Brain microvascular endothelial cell (primary cell): Measurements from ENCODE around the gene CRPPA.

ENCODE experiments used
- DNase-seq: peaks from one replicate; pipeline ENCODE4 v3.0.0-alpha.2; 2020
- H3K27ac ChIP-seq: fragments of 250-450 bp; sonication (Bioruptor Pico); 2 replicates; pipeline ENCODE4 v1.5.1; 2020; ENCODE audit warnings: mild to moderate bottlenecking, moderate library complexity
- H3K27me3 ChIP-seq: fragments of 250-450 bp; sonication (Bioruptor Pico); replicated peaks from 2 replicates; pipeline ENCODE4 v1.5.1; 2020; ENCODE audit warnings: mild to moderate bottlenecking
- H3K36me3 ChIP-seq: fragments of 250-450 bp; sonication (Bioruptor Pico); replicated peaks from 2 replicates; pipeline ENCODE4 v1.5.1; 2020; ENCODE audit warnings: mild to moderate bottlenecking
- H3K4me3 ChIP-seq: 2 replicates; pipeline ENCODE4 v1.5.1; 2011; ENCODE audit warnings: low read depth, mild to moderate bottlenecking, control low read depth, low read length, moderate library complexity
- in situ Hi-C: cut with HindIII; loops from 2 replicates; pipeline ENCODE4 v1.10.0; 2017; ENCODE audit warnings: low sequenced_read_pairs, low pct_ligation_motif_present
- TF ChIP-seq, protein P1 (sequence below): IDR thresholded peaks from 2 replicates; pipeline ENCODE4 v1.5.1; 2011; ENCODE audit warnings: low read depth, mild to moderate bottlenecking, moderate library complexity, low read length, control low read depth, inconsistent platforms; ENCODE audit errors: missing control alignments

Gene CRPPA

DNA sequence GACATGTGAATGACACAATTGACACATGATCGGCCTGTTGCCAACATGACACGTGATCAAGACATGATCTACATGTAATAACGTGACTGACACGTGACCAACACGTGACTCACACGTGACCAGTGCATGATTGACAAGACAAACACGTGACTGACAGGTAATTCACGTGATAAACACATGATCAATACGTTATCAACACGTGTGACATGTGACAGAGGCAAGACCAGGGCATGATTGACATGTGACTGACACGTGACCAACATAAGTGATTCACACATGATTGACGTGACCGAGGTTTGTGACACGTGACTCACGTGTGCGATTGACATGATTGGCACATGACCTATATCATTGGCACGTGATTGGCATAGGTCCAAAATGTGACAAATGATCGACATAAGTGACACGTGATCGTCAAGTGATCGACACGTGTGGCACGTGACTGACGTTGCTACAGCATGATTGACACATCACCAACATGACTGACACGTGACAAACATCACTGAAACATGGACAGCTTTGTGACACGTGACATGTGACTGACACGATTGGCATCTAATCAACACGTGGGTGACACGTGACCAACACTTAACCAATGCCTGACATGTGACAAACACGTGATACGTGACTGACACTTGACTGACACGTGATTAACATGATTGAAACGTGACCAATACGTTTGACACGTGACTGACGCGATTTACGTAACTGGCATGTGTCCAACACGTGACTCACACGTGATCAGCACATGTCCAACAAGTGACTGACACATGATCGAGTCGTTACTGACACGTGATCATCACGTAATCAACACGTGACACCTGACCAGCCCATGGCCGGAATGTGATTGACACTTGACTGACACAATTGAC lies 23.0 kb downstream of the CRPPA start:
- H3K4me3 ChIP-seq = no peak overlapping the region
- in situ Hi-C loops = no loop called here
- H3K27me3 ChIP-seq = no peaks in the 10 kb centered on the region
- H3K36me3 ChIP-seq = no peaks in the 10 kb centered on the region
- H3K27ac ChIP-seq = no peak overlapping the region
- TF ChIP-seq, protein P1, sequence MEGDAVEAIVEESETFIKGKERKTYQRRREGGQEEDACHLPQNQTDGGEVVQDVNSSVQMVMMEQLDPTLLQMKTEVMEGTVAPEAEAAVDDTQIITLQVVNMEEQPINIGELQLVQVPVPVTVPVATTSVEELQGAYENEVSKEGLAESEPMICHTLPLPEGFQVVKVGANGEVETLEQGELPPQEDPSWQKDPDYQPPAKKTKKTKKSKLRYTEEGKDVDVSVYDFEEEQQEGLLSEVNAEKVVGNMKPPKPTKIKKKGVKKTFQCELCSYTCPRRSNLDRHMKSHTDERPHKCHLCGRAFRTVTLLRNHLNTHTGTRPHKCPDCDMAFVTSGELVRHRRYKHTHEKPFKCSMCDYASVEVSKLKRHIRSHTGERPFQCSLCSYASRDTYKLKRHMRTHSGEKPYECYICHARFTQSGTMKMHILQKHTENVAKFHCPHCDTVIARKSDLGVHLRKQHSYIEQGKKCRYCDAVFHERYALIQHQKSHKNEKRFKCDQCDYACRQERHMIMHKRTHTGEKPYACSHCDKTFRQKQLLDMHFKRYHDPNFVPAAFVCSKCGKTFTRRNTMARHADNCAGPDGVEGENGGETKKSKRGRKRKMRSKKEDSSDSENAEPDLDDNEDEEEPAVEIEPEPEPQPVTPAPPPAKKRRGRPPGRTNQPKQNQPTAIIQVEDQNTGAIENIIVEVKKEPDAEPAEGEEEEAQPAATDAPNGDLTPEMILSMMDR = no peak
- no peak for DNase-seq

DNA sequence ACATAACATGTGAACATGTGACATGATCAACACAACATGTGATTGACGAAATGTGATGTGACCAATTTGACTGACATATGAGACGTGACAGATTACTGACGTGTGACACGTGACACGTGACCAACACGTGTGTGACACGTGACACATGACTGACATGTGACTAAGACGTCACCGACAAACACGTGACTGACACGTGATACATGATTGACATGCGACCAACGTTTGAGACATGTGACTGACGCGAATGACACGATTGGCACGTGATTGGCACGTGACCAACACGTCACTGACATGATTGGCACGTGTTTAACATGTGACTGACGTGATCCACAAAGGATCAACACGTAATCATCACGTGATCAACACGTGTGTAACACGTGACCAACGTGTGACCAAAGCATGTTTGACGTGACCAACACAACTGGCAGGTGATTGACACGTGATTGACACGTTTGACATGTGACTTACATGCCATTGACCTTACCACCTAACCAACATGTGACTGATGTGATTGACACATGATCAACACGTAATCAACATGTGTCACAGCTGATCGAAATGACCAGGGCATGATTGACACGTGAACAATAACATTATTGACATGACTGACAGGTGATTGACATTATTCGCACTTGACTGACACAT lies 23.7 kb downstream of the CRPPA start:
- no peak overlapping the region for H3K27ac ChIP-seq
- H3K36me3 ChIP-seq = no peaks in the 10 kb centered on the region
- no peak overlapping the region for H3K4me3 ChIP-seq
- no peak for DNase-seq
- in situ Hi-C loops = no loop called here
- no peaks in the 10 kb centered on the region for H3K27me3 ChIP-seq
- TF ChIP-seq, protein P1 = no peak

DNA sequence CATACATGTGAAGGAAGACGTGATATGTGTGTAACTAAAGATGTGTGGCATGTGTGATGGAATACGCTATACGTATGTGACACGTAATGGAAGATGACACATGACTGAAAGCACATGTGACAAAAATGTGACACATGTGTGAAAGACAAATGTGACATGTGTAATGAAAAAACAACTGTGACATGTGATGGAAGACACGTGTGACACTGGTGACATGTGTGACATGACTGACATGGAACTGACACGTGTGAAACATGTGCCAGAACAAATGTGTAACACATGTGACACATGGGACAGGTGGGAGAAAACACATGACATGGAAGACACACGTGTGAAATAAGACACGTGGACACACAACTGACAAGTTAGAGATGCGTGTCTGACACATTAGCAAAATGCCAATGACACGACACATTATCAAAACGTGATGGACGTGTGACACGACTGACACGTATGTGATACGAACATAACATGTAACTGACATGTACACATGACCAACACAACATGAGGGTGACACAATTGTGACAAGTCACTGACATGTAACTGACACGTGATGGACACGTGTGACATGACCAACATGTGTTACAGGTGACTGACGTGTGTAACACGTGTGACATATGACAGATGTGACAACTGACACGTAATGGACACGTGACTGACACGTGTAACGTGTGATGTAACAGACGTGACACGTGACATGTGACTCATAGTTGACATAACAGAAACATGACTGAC lies 24.4 kb downstream of the CRPPA start:
- in situ Hi-C loops = no loop called here
- DNase-seq = no peak
- Histone ChIP-seq H3K27ac (no peak overlapping the region), H3K27me3 (no peaks in the 10 kb centered on the region), H3K4me3 (no peak overlapping the region), H3K36me3 (no peaks in the 10 kb centered on the region)
- TF ChIP-seq, protein P1 = no peak

DNA sequence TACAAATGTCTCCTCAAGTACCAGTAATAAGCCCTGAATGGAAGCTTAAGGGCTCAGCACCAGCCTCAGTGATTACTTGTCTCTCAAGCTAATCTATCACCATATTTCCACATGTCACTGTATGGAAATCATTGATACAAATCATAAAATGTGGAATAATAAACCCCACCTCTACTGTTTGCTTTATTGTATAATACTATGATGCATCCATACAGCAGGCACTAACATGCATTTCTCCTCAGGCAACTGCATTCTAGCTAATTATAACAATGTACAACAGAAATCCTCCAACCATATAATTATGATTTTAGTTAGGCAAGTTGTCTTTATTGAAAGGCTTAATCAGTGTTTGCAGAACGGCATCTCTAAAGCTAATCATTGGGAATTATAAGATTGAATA lies 26.2 kb downstream of the CRPPA start:
- in situ Hi-C loops = no loop called here
- H3K36me3 ChIP-seq = no peaks in the 10 kb centered on the region

DNA sequence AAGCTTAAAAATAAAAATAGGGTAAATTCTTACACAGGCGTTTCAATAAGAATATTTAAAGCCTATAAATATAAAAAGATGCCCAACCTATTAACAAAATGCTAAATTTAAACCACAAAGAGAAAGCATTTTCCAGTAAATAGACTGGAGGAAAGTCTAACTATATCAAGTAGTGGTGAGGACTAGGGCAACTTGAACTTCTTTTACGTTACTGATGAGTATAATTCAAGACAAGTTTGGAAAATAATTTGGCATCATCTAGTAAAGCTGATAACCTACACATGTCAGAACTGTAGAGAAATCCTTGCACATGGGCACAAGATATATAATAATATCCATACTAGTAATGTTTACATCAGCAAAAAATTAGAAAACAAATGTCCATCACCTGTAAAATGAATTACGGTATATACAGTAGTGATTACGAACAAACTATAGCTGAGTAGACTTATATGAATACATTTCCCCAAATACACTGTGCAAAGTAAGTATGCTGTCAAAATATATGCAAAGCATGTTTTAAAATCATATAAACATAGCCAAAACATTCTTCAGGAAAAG lies 27.4 kb downstream of the CRPPA start:
- Histone ChIP-seq H3K27me3 (no peaks in the 10 kb centered on the region), H3K4me3 (no peak overlapping the region), H3K36me3 (no peaks in the 10 kb centered on the region), H3K27ac (no peak overlapping the region)
- in situ Hi-C loops = no loop called here
- no peak for DNase-seq
- TF ChIP-seq, protein P1 = no peak

More for the DNA sequence above, 26.2 kb downstream of the CRPPA start:
- no peak for DNase-seq
- Histone ChIP-seq H3K27ac (no peak overlapping the region), H3K4me3 (no peak overlapping the region), H3K27me3 (no peaks in the 10 kb centered on the region)
- TF ChIP-seq, protein P1 = no peak
